ENCODE measurements around the gene PCMT1.
"Not testable (repeated sequence)": the region's sequence is repeated elsewhere in the genome, so short reads cannot be mapped to it uniquely, and the experiment has no call there.

PCMT1 gene

GRCh38 chr6:149752600-149753373, 3.2 kb downstream of the PCMT1 start:
- Histone ChIP-seq H3K4me3 (no peak overlapping the region), H3K36me3 (no peaks in the 10 kb centered on the region), H3K27me3 (no peaks in the 10 kb centered on the region), H3K4me1 (peaks cover 0 to 40% (median 8%) of the 10 kb centered on the region in 4 donors), H3K9me3 (no peaks in the 10 kb centered on the region), H3K27ac (no peak overlapping the region)
- no peak for DNase-seq
- intact Hi-C loops (cut with DNase I; ENCODE audit: low total_unique reads): no loop called here
- TF ChIP-seq CTCF (IDR thresholded peaks at IDR 0.05): no peak

GRCh38 chr6:149753374-149753637, 3.8 kb downstream of the PCMT1 start:
- H3K9me3 ChIP-seq; H3K27me3 ChIP-seq; intact Hi-C loops (cut with DNase I; ENCODE audit: low total_unique reads); H3K27ac ChIP-seq; H3K4me3 ChIP-seq; DNase-seq; H3K36me3 ChIP-seq: not testable (repeated sequence)
- H3K4me1 ChIP-seq: peaks cover 0 to 40% (median 8%) of the 10 kb centered on the region in 4 donors

GRCh38 chr6:149754548-149754947, 5.0 kb downstream of the PCMT1 start:
- Histone ChIP-seq H3K4me3 (no peak overlapping the region), H3K36me3 (no peaks in the 10 kb centered on the region), H3K27ac (no peak overlapping the region), H3K9me3 (no peaks in the 10 kb centered on the region), H3K4me1 (peaks cover 0 to 40% (median 8%) of the 10 kb centered on the region in 4 donors), H3K27me3 (no peaks in the 10 kb centered on the region)
- intact Hi-C loops (cut with DNase I; ENCODE audit: low total_unique reads): no loop called here
- no peak for TF ChIP-seq CTCF (IDR thresholded peaks at IDR 0.05)
- no peak for DNase-seq

GRCh38 chr6:149755300-149756260, 6.0 kb downstream of the PCMT1 start:
- no peak for DNase-seq
- intact Hi-C loops (cut with DNase I; ENCODE audit: low total_unique reads): no loop called here

GRCh38 chr6:149756261-149756636, 6.7 kb downstream of the PCMT1 start:
- H3K4me3 ChIP-seq: no peak overlapping the region
- no peak overlapping the region for H3K27ac ChIP-seq
- no peak for DNase-seq
- no peaks in the 10 kb centered on the region for H3K27me3 ChIP-seq
- intact Hi-C loops (cut with DNase I; ENCODE audit: low total_unique reads): no loop called here
- peaks cover 4 to 12% (median 10%) of the 10 kb centered on the region in 3 donors for H3K36me3 ChIP-seq
- peaks cover 0 to 30% (median 2%) of the 10 kb centered on the region in 4 donors for H3K4me1 ChIP-seq
- no peak for TF ChIP-seq CTCF (IDR thresholded peaks at IDR 0.05)
- H3K9me3 ChIP-seq: no peaks in the 10 kb centered on the region

More at GRCh38 chr6:149755300-149756260, 6.0 kb downstream of the PCMT1 start:
- H3K36me3 ChIP-seq: peaks cover 3 to 10% (median 9%) of the 10 kb centered on the region in 3 donors
- no peaks in the 10 kb centered on the region for H3K9me3 ChIP-seq
- H3K4me3 ChIP-seq: no peak overlapping the region
- H3K27ac ChIP-seq: no peak overlapping the region
- H3K4me1 ChIP-seq: peaks cover 0 to 36% (median 5%) of the 10 kb centered on the region in 4 donors
- no peaks in the 10 kb centered on the region for H3K27me3 ChIP-seq
- TF ChIP-seq CTCF (IDR thresholded peaks at IDR 0.05): no peak

- no peak overlapping the region for H3K4me3 ChIP-seq
- no peaks in the 10 kb centered on the region for H3K27me3 ChIP-seq
- DNase-seq: no peak
- peaks cover 0 to 11% (median under 1%) of the 10 kb centered on the region in 4 donors for H3K4me1 ChIP-seq
- no peak overlapping the region for H3K27ac ChIP-seq
- H3K9me3 ChIP-seq: peaks cover 0 to 3% (median 0%) of the 10 kb centered on the region in 3 donors
- H3K36me3 ChIP-seq: peaks cover 12 to 16% (median 13%) of the 10 kb centered on the region in 3 donors
- no peak for TF ChIP-seq CTCF (IDR thresholded peaks at IDR 0.05)
- intact Hi-C loops (cut with DNase I; ENCODE audit: low total_unique reads): no loop called here
These were observed 11.9 kb downstream of the PCMT1 start for GRCh38 chr6:149761438-149761837.

Data from tibial artery (tissue), 4 donors.